ENCODE data around the gene RHBDD1.
A peak's percentile ranks its signal among the peaks of the same experiment; 100 is the strongest.

RHBDD1 gene

DNA sequence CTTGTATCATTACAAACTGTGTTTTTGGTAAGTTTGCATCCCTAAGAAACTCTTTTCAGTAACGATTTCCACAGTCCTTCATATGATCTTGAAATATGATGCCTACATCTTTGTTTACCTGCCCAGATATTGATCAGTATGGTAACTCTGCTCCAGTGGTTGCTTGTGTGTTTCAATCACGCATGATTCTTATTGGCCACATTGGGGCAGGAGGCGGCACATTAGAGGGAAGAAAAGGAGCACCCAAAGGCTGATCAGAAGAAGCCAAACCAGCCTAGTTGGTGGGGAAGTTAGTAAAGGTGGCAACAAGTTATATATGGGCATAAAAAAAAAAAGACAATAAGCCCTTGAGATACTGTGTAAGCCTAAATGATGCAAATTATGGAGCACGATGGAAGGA is 158.9 kb downstream of the RHBDD1 start:
- DNase-seq = no peak

GRCh38 chr2:226995625-226996041 is 159.8 kb downstream of the RHBDD1 start:
- peak; percentile 43 to 58 for DNase-seq

- no peak for DNase-seq
These were observed 163.8 kb downstream of the RHBDD1 start for GRCh38 chr2:226999661-227000060.

- no peak for DNase-seq
These were observed 164.3 kb downstream of the RHBDD1 start for GRCh38 chr2:227000123-227000522.

GRCh38 chr2:227004482-227004881 is 168.6 kb downstream of the RHBDD1 start:
- no peak for DNase-seq

DNA sequence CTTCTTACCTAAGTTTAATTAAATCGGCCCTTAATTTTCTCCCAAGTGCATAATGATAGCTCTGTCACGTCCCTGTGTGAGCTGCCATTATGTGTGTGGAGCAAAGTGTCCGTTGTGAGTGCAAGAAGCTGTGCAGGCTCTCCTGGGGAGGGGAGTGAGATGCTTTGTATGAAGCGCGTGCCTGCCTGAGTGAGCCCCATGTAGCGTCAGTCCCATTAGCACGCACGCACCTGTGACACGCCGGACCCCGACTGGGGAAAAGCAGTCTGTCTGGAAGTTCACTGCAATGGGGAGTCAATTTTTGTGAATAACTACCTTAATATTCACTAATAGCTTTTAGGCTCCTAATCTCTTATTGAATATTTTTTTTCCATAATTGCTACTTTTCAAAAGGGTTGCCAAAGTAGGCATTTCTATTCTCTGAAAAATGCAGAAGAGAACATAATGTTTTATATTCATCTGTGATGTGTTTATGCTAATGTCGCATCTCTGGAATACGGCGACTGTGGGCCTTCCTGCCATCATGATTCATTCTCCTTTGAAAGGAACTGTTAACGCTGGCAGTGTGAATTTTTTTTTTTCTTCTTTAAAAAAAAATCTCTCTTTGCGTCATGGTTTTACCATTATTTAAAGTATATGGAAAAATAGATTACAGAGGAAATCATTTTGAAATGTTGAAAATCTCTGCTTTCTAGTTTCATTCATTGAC is 170.5 kb downstream of the RHBDD1 start:
- no peak for DNase-seq

DNA sequence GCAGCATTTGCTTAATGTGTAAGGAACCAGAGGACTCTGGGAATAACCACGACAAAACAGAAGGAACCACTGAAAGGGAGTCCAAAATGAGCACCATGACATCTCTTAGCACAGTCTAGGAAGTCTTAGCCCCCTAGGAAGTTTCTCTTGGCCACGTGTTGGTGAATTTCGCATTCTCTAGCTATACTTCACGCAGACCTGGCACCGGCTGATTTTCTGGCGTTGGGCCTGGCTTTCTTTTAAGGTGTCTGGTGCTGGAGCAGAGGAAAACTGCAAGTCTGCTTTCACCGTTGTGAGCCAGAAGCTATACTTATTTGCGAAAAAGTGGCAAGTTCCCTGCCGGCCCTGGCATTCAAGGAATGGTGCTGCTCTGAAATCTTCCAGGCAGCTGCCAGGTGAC is 171.3 kb downstream of the RHBDD1 start:
- no peak for DNase-seq

DNA sequence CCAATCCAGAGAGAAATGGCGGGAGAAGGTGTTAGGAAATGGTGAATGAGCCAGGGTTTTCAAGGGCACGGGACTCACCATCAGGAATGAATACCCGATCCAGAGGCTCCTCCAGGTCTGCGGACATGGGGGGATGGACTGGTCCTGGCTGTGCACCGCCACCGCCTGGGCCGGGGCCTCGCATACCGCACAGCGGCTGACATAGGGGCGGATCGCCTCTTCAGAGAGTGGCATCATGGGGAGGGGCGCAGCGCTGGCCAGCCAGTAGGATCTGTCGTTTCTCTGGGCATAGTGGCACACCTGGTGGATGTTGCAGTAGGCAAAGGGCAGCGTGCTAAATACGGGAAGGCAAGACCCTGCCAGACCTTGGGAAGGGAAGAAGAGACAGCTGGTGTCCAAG is 172.1 kb downstream of the RHBDD1 start:
- DNase-seq = no peak

DNA sequence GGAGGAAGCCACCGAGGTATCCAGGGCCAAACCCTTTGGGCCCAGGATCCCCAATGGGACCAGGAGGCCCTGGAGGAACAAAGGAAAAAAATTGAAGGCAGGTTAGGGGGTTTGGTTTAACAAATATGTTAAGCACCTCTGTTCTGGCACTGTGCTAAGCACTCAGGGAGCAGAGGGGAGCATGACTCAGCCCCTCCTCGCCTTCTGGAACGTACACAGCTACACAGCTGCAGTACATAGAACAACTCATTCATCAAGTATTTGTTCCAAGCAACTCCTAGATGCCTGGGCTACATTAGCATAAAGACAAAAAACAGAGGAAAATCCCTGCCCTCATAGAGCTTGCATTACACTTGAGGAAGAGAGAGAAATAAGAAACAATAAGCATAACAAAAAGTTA is 174.6 kb downstream of the RHBDD1 start:
- DNase-seq = no peak

GRCh38 chr2:227013330-227013729 is 177.5 kb downstream of the RHBDD1 start:
- no peak for DNase-seq

GRCh38 chr2:227013881-227014280 is 178.0 kb downstream of the RHBDD1 start:
- DNase-seq = no peak

DNA sequence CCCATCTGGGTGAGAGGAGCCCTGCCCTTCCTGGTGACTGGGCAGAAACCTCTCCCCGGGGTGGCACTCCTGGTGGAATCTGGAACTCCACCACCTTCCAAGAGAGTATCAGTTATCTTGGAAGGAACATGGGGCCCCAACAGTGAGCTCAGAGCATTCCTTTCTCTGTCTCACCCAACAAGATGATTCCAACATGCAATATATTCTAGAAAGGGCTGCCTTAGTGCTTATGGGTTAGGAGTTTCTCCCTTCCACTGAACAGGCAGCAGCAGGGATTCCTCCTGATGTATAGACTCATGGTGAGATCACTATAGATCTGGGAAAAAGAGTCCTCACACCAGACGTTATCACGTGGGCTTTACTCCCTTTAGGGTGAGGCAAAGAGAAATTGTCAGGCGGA is 181.0 kb downstream of the RHBDD1 start:
- no peak for DNase-seq

GRCh38 chr2:227020416-227020815 is 184.6 kb downstream of the RHBDD1 start:
- DNase-seq = no peak

DNA sequence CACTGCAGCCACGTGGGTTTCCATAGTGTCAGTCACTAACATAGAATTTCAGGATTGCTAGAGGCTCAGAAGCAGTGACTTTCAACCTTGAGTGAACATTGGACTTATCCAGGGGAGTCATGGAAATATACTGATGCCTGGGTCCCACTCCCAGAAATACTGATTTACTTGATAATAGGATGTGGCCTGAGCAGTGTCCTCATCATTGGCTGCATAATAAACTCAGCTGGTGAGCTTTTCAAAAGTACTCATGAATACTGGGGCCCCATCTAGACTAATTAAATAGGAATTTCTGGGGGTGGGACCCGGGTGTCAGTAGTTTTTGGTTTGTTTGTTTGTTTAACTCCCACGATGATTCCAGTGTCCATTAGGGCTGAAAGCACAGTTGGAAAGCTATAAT is 186.8 kb downstream of the RHBDD1 start:
- DNase-seq = no peak

DNA sequence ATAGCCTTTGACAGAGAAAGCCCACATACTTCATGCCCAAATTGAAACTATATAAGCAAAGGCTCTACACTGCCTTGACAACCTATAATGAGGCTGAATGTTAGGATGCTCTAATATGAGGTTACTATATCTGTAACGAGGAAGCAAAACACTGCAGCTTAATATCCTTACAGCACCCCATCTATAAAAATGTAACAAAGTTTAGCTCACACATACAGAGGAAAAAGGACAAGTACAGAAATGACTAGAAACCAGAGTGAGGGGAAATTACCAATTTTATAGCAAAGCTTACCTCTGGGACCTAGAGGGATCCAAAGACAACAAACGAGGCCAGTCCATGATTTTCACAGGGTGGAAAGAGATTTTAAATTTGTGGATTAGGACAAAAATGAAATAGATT is 189.7 kb downstream of the RHBDD1 start:
- no peak for DNase-seq

DNA sequence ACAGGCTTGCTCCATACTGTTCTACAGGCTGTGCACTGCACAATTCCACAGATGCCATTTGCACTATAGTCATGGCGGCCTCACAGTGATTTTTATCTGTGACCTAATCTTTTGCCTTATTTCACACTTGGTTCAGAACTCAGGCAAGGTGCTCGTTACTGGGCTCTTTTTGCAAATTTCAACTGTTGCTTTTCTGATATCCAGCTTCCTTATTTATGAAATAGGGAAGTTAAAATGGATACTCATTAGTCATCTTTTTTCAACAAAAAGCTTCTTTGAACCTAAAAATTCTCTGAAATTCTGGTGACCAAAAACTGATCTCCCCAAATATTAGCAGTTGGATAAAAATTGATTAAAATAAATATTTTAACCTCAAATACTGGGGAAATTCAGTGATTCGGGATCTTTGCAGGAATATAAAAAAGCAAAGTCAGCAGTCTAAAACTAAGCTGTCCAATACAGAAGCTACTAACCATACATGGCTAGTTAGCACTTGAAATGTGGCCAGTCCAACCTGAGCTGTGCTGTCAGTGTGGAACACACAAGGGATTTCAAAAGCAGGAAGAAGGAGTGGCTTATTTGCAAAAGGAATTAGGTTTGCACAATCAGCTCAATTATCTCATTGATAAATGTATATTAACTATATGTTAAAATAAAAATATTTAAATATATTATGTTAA is 193.7 kb downstream of the RHBDD1 start:
- DNase-seq = no peak

- no peak for DNase-seq
These were observed 194.9 kb downstream of the RHBDD1 start for GRCh38 chr2:227030789-227031188.

- no peak for DNase-seq
These were observed 195.5 kb downstream of the RHBDD1 start for GRCh38 chr2:227031379-227031778.

DNA sequence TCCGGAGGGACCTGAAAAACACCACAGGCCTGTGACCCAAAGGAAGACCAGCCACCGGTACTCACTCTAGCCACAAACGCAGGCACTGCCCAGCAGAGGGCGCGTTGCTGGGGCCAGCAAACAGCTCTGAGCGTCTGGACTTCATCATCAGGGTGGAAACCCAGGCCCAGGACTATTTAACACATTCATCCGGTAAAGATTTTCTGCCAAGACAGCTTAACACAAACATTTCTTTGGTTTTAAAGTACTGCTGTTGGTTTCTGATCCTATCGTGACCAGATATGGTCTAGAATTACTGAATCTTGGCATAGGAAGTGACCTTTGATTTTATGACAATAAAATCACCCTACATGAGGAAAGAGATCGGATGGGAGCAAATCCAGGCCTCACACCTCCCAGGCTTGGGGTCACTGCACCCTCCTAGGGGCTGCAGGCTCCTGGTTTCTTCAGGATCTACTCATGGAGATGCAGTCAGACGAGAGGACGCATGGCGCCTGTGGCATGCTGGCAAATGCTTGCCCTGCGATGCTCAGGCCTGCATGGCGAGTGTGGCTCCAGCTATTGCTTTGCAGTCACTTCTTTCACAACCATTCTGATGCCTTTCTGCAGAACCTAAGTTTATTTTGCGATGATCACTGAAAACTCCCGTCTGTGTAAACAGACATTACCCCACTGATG is 197.8 kb downstream of the RHBDD1 start:
- peak; percentile 19 to 48 for DNase-seq

- no peak for DNase-seq
These were observed 200.0 kb downstream of the RHBDD1 start for GRCh38 chr2:227035711-227036367.

GRCh38 chr2:227036527-227036926 is 200.7 kb downstream of the RHBDD1 start:
- no peak for DNase-seq

GRCh38 chr2:227038550-227039189 is 202.8 kb downstream of the RHBDD1 start:
- DNase-seq = no peak

- DNase-seq = no peak
These were observed 208.1 kb downstream of the RHBDD1 start for GRCh38 chr2:227043981-227044380.
